Smooth muscle cell (in vitro differentiated cells): Measurements from ENCODE around the gene FOXJ1. TPM values are rescaled to one million over a fixed set of nuclear protein-coding genes. Genes with fewer than 3 reads are reported as not detected.

Experiments used
- DNase-seq: peaks from one replicate; lab custom pipeline; 2025; ENCODE audit not compliant: unreplicated experiment; lab: John Stamatoyannopoulos, UW
- H2AFZ ChIP-seq: fragments of 200-600 bp; sonication (generic); 2 replicates; pipeline ENCODE4 v1.6.0; 2016; ENCODE audit warnings: antibody characterized with exemption, low read depth, mild to moderate bottlenecking
- H3F3A ChIP-seq: fragments of 200-600 bp; sonication (generic); 2 replicates; pipeline ENCODE4 v1.6.0; 2017; ENCODE audit warnings: antibody characterized with exemption, low read depth
- H3K27ac ChIP-seq: fragments of 200-600 bp; sonication (generic); 2 replicates; pipeline ENCODE4 v1.5.1; 2016; ENCODE audit warnings: low read depth, mild to moderate bottlenecking
- H3K27me3 ChIP-seq: fragments of 200-600 bp; sonication (generic); 2 replicates; pipeline ENCODE4 v1.6.1; 2016; ENCODE audit warnings: low read depth, mild to moderate bottlenecking
- H3K36me3 ChIP-seq: fragments of 200-600 bp; sonication (generic); 2 replicates; pipeline ENCODE4 v1.5.1; 2016; ENCODE audit warnings: low read depth
- H3K4me1 ChIP-seq: fragments of 200-600 bp; sonication (generic); 2 replicates; pipeline ENCODE4 v1.5.1; 2016; ENCODE audit warnings: low read depth
- H3K4me2 ChIP-seq: fragments of 200-600 bp; sonication (generic); 2 replicates; pipeline ENCODE4 v1.6.0; 2016; ENCODE audit warnings: mild to moderate bottlenecking
- H3K4me3 ChIP-seq: fragments of 200-600 bp; sonication (generic); 2 replicates; pipeline ENCODE4 v1.5.1; 2016; ENCODE audit warnings: mild to moderate bottlenecking
- H3K79me2 ChIP-seq: fragments of 200-600 bp; sonication (generic); 2 replicates; pipeline ENCODE4 v1.6.0; 2016; ENCODE audit warnings: low read depth, mild to moderate bottlenecking
- H3K9ac ChIP-seq: fragments of 200-600 bp; sonication (generic); 2 replicates; pipeline ENCODE4 v1.6.0; 2016; ENCODE audit warnings: low read depth
- H3K9me3 ChIP-seq: fragments of 200-600 bp; sonication (generic); replicated peaks from 2 replicates; pipeline ENCODE4 v1.5.1; 2016; ENCODE audit warnings: low read depth
- H4K20me1 ChIP-seq: fragments of 200-600 bp; sonication (generic); 2 replicates; pipeline ENCODE4 v1.6.0; 2016; ENCODE audit warnings: low read depth
- WGBS: methylation state at CpG from one replicate; pipeline ENCODE4 v1.1.7; 2016; ENCODE audit warnings: low lambda C conversion rate; 5-methylcytosine and 5-hydroxymethylcytosine counted together
- polyA plus RNA-seq: library from polyadenylated mRNA; unstranded; fragments of >200 nt; fragmentation: Nextera tagmentation; extraction: Ambion mirVana; gene quantifications from 2 replicates; pipeline ENCODE4 v1.2.1, GENCODE V29; 2016
- total RNA-seq: library from RNA; depleted of rRNA; stranded (reverse); fragments of >200 nt; gene quantifications from 2 replicates; pipeline ENCODE4 v1.2.3, GENCODE V29; 2014
- TF ChIP-seq, protein P1 (sequence below): fragments of 200-600 bp; sonication (generic); IDR thresholded peaks from 2 replicates; pipeline ENCODE4 v1.5.1; 2017; ENCODE audit warnings: borderline replicate concordance, mild to moderate bottlenecking, antibody characterized with exemption; ENCODE audit not compliant: insufficient read depth, poor library complexity, severe bottlenecking

Gene FOXJ1
- total and polyA plus RNA-seq, 2 experiments from 2014 or later, result not detected

DNA sequence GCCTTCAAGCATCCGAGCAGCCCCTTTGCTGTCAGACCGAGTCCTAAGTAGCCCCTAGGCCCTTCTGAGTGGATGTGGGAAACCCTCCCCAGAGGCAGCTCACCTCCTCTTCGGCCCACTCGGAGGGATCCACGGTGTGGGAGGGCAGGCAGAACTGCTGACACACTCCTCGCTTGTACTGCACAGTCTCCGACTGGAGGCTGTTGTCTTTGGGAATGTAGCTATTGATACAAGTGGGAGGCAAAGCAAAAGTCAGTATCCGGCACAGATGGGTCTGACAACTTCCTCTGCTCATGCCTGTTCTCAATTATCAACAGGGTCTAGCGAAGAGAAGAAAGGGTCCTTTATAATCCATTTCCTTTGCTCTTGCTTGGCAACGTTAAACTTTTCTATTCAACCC, 25.9 kb upstream of the FOXJ1 start:
- H3K27me3 ChIP-seq, result no peaks in the 10 kb centered on the region
- no peak overlapping the region for H3K4me3 ChIP-seq
- TF ChIP-seq, protein P1, sequence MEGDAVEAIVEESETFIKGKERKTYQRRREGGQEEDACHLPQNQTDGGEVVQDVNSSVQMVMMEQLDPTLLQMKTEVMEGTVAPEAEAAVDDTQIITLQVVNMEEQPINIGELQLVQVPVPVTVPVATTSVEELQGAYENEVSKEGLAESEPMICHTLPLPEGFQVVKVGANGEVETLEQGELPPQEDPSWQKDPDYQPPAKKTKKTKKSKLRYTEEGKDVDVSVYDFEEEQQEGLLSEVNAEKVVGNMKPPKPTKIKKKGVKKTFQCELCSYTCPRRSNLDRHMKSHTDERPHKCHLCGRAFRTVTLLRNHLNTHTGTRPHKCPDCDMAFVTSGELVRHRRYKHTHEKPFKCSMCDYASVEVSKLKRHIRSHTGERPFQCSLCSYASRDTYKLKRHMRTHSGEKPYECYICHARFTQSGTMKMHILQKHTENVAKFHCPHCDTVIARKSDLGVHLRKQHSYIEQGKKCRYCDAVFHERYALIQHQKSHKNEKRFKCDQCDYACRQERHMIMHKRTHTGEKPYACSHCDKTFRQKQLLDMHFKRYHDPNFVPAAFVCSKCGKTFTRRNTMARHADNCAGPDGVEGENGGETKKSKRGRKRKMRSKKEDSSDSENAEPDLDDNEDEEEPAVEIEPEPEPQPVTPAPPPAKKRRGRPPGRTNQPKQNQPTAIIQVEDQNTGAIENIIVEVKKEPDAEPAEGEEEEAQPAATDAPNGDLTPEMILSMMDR, result no peak
- no peaks in the 10 kb centered on the region for H3K4me1 ChIP-seq
- no peaks in the 10 kb centered on the region for H3K79me2 ChIP-seq
- H2AFZ ChIP-seq, result no peak overlapping the region
- no peaks in the 10 kb centered on the region for H3F3A ChIP-seq
- no peak overlapping the region for H3K9ac ChIP-seq
- no peak overlapping the region for H3K4me2 ChIP-seq
- 67% methylated on average over 10 of the region's 10 CpGs for WGBS
- no peaks in the 10 kb centered on the region for H3K9me3 ChIP-seq
- H4K20me1 ChIP-seq, result no peaks in the 10 kb centered on the region
- H3K36me3 ChIP-seq, result no peaks in the 10 kb centered on the region
- no peak for DNase-seq
- no peak overlapping the region for H3K27ac ChIP-seq

GRCh38 chr17:76166168-76166567, 25.1 kb upstream of the FOXJ1 start:
- DNase-seq, result no peak

GRCh38 chr17:76164331-76164730, 23.3 kb upstream of the FOXJ1 start:
- Histone ChIP-seq H3K4me1 (no peaks in the 10 kb centered on the region), H3F3A (no peaks in the 10 kb centered on the region), H3K79me2 (no peaks in the 10 kb centered on the region), H3K9ac (no peak overlapping the region), H3K9me3 (no peaks in the 10 kb centered on the region), H3K4me3 (no peak overlapping the region), H4K20me1 (no peaks in the 10 kb centered on the region), H3K4me2 (no peak overlapping the region), H3K27ac (no peak overlapping the region), H3K36me3 (no peaks in the 10 kb centered on the region), H2AFZ (no peak overlapping the region), H3K27me3 (no peaks in the 10 kb centered on the region)
- TF ChIP-seq, protein P1, result no peak
- WGBS, result 65% methylated on average over 2 of the region's 2 CpGs
- DNase-seq, result no peak

More at GRCh38 chr17:76166168-76166567, 25.1 kb upstream of the FOXJ1 start:
- no peak overlapping the region for H3K9ac ChIP-seq
- H3K27ac ChIP-seq, result no peak overlapping the region
- no peaks in the 10 kb centered on the region for H4K20me1 ChIP-seq
- H3K4me1 ChIP-seq, result no peaks in the 10 kb centered on the region
- TF ChIP-seq, protein P1, result no peak
- H3K27me3 ChIP-seq, result no peaks in the 10 kb centered on the region
- no peaks in the 10 kb centered on the region for H3K9me3 ChIP-seq
- WGBS, result 61% methylated on average over 7 of the region's 7 CpGs
- H3K4me3 ChIP-seq, result no peak overlapping the region
- H3F3A ChIP-seq, result no peaks in the 10 kb centered on the region
- no peaks in the 10 kb centered on the region for H3K36me3 ChIP-seq
- no peak overlapping the region for H2AFZ ChIP-seq
- H3K4me2 ChIP-seq, result no peak overlapping the region
- no peaks in the 10 kb centered on the region for H3K79me2 ChIP-seq

- no peaks in the 10 kb centered on the region for H3K9me3 ChIP-seq
- no peak overlapping the region for H3K9ac ChIP-seq
- no peak overlapping the region for H2AFZ ChIP-seq
- WGBS, result 91% methylated on average over 4 of the region's 4 CpGs
- no peak for DNase-seq
- no peaks in the 10 kb centered on the region for H3K27me3 ChIP-seq
- TF ChIP-seq, protein P1, result no peak
- H3K4me1 ChIP-seq, result no peaks in the 10 kb centered on the region
- H3K4me3 ChIP-seq, result no peak overlapping the region
- no peaks in the 10 kb centered on the region for H3F3A ChIP-seq
- no peak overlapping the region for H3K4me2 ChIP-seq
- H3K79me2 ChIP-seq, result no peaks in the 10 kb centered on the region
- no peak overlapping the region for H3K27ac ChIP-seq
- no peaks in the 10 kb centered on the region for H3K36me3 ChIP-seq
- no peaks in the 10 kb centered on the region for H4K20me1 ChIP-seq
These were observed 22.9 kb upstream of the FOXJ1 start for GRCh38 chr17:76163919-76164318.
